Calu3 (cell line): Measurements from ENCODE around the gene PHLDA3. TPM values are rescaled to one million over a fixed set of nuclear protein-coding genes. Genes with fewer than 3 reads are reported as not detected.

Source experiments
- BruUV-seq: library from RNA; stranded (reverse); fragments of 400-500 nt; replicated peaks from 2 replicates; lab custom pipeline; 2021; lab: Mats Ljungman, UMichigan
- CTCF ChIA-PET: fragments of 300-600 bp; sonication (Branson Sonifier 250); formaldehyde crosslinking; loops from one replicate; lab custom pipeline; 2022; ENCODE audit warnings: antibody characterized with exemption; lab: Charles Lee
- DNase-seq: peaks from one replicate; pipeline ENCODE4 v3.0.0; 2022
- H3K27ac Mint-ChIP-seq: one replicate; pipeline ENCODE4 v1.8.0; 2022; ENCODE audit warnings: mixed read lengths; ENCODE audit not compliant: unreplicated experiment
- H3K27me3 Mint-ChIP-seq: one replicate; pipeline ENCODE4 v1.8.0; 2022; ENCODE audit warnings: mixed read lengths; ENCODE audit not compliant: unreplicated experiment
- H3K36me3 Mint-ChIP-seq: one replicate; pipeline ENCODE4 v1.8.0; 2022; ENCODE audit warnings: mild to moderate bottlenecking, moderate library complexity, mixed read lengths; ENCODE audit not compliant: insufficient read depth, unreplicated experiment
- H3K4me1 Mint-ChIP-seq: one replicate; pipeline ENCODE4 v1.8.0; 2022; ENCODE audit warnings: mild to moderate bottlenecking, low read depth, mixed read lengths; ENCODE audit not compliant: unreplicated experiment
- H3K4me3 Mint-ChIP-seq: one replicate; pipeline ENCODE4 v1.8.0; 2022; ENCODE audit warnings: mild to moderate bottlenecking, low read depth, moderate library complexity, mixed read lengths; ENCODE audit not compliant: unreplicated experiment
- H3K9me3 Mint-ChIP-seq: one replicate; pipeline ENCODE4 v1.8.0; 2022; ENCODE audit warnings: low read depth, mixed read lengths; ENCODE audit not compliant: unreplicated experiment
- intact Hi-C: fragments of 100-400 bp; cut with micrococcal nuclease; formaldehyde crosslinking; loops from one replicate; pipeline ENCODE4 v1.10.0; 2022; ENCODE audit not compliant: unreplicated experiment
- total RNA-seq: library from RNA; stranded (reverse); gene quantifications from 2 replicates; pipeline ENCODE4 v1.2.3, GENCODE V29; 2022
- TF ChIP-seq, protein P1 (sequence below): fragments of 200-600 bp; IDR thresholded peaks from one replicate; pipeline ENCODE4 v1.8.0; 2022; ENCODE audit warnings: antibody characterized with exemption; ENCODE audit not compliant: unreplicated experiment

Gene PHLDA3
- total RNA-seq, 1 experiment from 2014 or later, result 31.1 TPM

DNA sequence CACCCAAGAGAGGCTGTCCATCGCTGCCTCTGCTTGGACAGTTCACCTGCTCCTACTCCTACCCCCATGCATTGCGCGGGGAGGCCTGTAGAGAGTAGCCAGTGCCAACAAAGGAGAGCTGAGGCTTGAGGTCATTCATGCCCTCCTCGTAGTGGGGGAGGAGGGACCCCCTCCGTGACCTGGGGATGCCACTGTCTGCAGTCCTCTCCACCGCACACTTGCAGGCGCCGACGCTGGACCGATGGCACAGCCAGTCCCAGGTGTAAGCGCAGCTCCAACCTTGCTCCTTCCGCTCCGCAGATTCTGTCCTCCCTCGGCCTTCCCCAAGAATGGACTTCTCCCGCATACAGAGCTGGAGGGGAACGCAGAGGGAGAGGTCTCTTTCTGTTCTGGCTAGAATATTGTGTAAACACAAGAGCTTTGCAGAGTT is 672 bp upstream of the PHLDA3 start:
- peak overlapping the region; percentile 28 for H3K27ac Mint-ChIP-seq
- peaks cover 47% of the 10 kb centered on the region for H3K36me3 Mint-ChIP-seq
- H3K4me3 Mint-ChIP-seq, result peak overlapping the region; percentile 85
- DNase-seq, result no peak
- TF ChIP-seq, protein P1, sequence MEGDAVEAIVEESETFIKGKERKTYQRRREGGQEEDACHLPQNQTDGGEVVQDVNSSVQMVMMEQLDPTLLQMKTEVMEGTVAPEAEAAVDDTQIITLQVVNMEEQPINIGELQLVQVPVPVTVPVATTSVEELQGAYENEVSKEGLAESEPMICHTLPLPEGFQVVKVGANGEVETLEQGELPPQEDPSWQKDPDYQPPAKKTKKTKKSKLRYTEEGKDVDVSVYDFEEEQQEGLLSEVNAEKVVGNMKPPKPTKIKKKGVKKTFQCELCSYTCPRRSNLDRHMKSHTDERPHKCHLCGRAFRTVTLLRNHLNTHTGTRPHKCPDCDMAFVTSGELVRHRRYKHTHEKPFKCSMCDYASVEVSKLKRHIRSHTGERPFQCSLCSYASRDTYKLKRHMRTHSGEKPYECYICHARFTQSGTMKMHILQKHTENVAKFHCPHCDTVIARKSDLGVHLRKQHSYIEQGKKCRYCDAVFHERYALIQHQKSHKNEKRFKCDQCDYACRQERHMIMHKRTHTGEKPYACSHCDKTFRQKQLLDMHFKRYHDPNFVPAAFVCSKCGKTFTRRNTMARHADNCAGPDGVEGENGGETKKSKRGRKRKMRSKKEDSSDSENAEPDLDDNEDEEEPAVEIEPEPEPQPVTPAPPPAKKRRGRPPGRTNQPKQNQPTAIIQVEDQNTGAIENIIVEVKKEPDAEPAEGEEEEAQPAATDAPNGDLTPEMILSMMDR, result no peak
- no peaks in the 10 kb centered on the region for H3K27me3 Mint-ChIP-seq
- H3K9me3 Mint-ChIP-seq, result no peaks in the 10 kb centered on the region
- BruUV-seq, result no TSS peak
- peaks cover 30% of the 10 kb centered on the region for H3K4me1 Mint-ChIP-seq
- CTCF ChIA-PET, result interaction anchor here (0.7 to 3.3 kb wide), 7 partner anchors 11 to 43 kb away, joined by 3 to 24 read pairs (median 7); no protein-coding TSS in a partner anchor
- intact Hi-C loops, result no loop called here

DNA sequence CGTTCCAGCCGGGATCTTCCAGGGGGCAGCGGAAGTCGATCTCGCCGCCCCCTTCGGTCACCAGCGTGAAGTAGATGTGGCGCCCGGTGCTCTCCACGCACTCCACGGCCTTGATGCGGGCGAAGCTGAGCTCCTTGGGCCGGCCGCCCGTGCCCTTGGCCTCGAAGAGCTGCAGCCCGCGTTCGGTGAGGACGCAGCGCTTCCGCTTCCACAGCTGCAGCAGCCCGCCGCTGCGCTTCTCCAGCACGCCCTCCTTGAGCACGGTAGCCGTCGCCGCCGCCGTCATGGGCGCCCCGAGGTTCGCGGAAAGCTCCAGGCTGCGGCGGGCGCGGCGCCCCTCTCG is 516 bp downstream of the PHLDA3 start:
- BruUV-seq, result no TSS peak
- TF ChIP-seq, protein P1, result no peak
- Mint-ChIP-seq H3K27me3 (no peaks in the 10 kb centered on the region), H3K4me3 (peak overlapping the region; percentile 85), H3K4me1 (peaks cover 42% of the 10 kb centered on the region), H3K9me3 (no peaks in the 10 kb centered on the region), H3K27ac (peak overlapping the region; percentile 61), H3K36me3 (peaks cover 50% of the 10 kb centered on the region)
- CTCF ChIA-PET, result interaction anchor here (0.9 to 3.3 kb wide), 6 partner anchors 12 to 44 kb away, joined by 3 to 24 read pairs (median 10); no protein-coding TSS in a partner anchor
- DNase-seq, result no peak
- intact Hi-C loops, result no loop called here

DNA sequence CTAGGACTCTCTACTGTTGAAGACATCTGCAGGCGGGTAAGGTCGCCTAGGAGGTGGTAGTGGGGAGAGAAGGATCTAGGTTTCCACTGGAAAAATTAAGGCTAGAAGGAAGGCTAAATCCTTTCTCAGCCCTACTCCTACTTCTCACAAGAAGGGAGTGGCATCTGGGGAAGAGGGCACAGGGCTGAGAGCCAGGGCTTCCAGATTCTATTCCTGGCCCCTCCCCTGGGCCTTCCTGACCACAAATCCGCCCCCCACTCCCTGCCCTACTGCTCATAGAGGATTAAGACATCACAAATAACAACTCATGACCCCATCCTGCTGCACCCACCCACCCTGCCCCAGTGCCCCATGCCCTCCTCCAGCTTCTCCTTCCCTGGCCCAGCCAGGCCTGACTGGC is 2.5 kb downstream of the PHLDA3 start:
- no peaks in the 10 kb centered on the region for H3K9me3 Mint-ChIP-seq
- H3K27ac Mint-ChIP-seq, result peak overlapping the region; percentile 77
- peak overlapping the region; percentile 85 for H3K4me3 Mint-ChIP-seq
- H3K4me1 Mint-ChIP-seq, result peaks cover 59% of the 10 kb centered on the region
- peaks cover 68% of the 10 kb centered on the region for H3K36me3 Mint-ChIP-seq
- TF ChIP-seq, protein P1, result no peak
- CTCF ChIA-PET, result interaction anchor here (0.6 to 1.2 kb wide), 3 partner anchors 8 to 1785 kb away, joined by 3 to 5 read pairs (median 3); no protein-coding TSS in a partner anchor
- BruUV-seq, result no TSS peak
- intact Hi-C loops, result no loop called here
- H3K27me3 Mint-ChIP-seq, result no peaks in the 10 kb centered on the region
- peak; percentile 66 for DNase-seq

DNA sequence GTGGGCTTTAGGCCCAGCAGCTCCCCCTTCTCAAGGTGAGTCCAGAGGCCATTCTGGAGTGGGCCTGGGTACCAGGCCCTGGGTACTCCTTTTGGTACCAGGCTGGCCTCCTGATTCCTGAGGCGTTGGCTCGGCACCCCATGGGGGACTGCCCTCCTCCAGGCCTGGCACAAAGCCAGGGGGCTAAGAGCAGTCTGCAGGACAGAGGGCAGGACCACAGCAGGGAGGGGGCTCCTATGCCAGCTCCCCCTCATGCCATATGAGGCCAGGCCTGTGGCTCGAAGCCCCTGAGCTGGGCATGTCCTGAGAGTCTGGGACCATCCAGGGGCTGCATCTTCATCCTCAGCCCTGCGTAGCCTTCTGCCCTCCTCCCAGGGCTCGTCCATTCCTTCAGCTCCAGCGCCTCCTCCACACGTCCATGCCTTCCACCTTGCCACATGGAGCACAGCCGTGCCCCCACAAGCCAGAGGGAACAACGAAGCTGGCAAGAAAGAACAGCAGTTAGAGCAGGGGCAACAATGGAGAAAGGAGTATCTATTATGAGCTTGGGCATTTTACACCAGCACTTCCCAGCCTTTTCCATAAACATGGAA is 3.2 kb downstream of the PHLDA3 start:
- BruUV-seq, result TSS peak; percentile 10
- intact Hi-C loops, result no loop called here
- H3K4me1 Mint-ChIP-seq, result peaks cover 66% of the 10 kb centered on the region
- CTCF ChIA-PET, result interaction anchor here (0.6 to 1.2 kb wide), 2 partner anchors 18 to 58 kb away, joined by 4 to 5 read pairs; no protein-coding TSS in a partner anchor
- TF ChIP-seq, protein P1, result no peak
- H3K36me3 Mint-ChIP-seq, result peaks cover 75% of the 10 kb centered on the region
- H3K27ac Mint-ChIP-seq, result peak overlapping the region; percentile 77
- no peaks in the 10 kb centered on the region for H3K27me3 Mint-ChIP-seq
- DNase-seq, result no peak
- H3K4me3 Mint-ChIP-seq, result peak overlapping the region; percentile 85
- H3K9me3 Mint-ChIP-seq, result no peaks in the 10 kb centered on the region
